ENCODE measurements around the gene LMF1. TPM values are rescaled to one million over a fixed set of nuclear protein-coding genes. Genes with fewer than 3 reads are reported as not detected.

The LMF1 gene
- total and polyA plus RNA-seq, 5 donors from 2014 or later, result 9.9 to 40.0 (median 12.4) TPM

GRCh38 chr16:920717-921116, 50.1 kb downstream of the LMF1 start:
- Histone ChIP-seq H3K4me1 (ENCODE audit: control insufficient read depth, insufficient read depth, low read length, poor library complexity, severe bottlenecking) (no peaks in the 10 kb centered on the region), H3K27me3 (ENCODE audit: control insufficient read depth, insufficient read depth, low read length) (no peaks in the 10 kb centered on the region), H3K9me3 (ENCODE audit: control insufficient read depth in 2 of 2, low read length in 2 of 2) (no peaks in the 10 kb centered on the region), H3K27ac (ENCODE audit: insufficient read depth, low read length, poor library complexity, severe bottlenecking) (no peak overlapping the region), H3K36me3 (ENCODE audit: control insufficient read depth, insufficient read depth, low read length) (peaks cover 14% of the 10 kb centered on the region), H3K4me3 (ENCODE audit: low read depth, low read length) (no peak overlapping the region)
- peaks cover 0 to 5% (median 0%) of the 10 kb centered on the region in 4 donors for H3K4me1 Mint-ChIP-seq
- H3K36me3 Mint-ChIP-seq, result peaks cover 24% of the 10 kb centered on the region
- DNase-seq (no peak), ATAC-seq (ENCODE audit: low read depth in 2 of 2) (no peak)
- no peak overlapping the region for H3K4me3 Mint-ChIP-seq
- peaks cover 0 to 1% (median 0%) of the 10 kb centered on the region in 7 donors for H3K9me3 Mint-ChIP-seq
- no peak overlapping the region for H3K27ac Mint-ChIP-seq
- no peaks in the 10 kb centered on the region for H3K27me3 Mint-ChIP-seq

DNA sequence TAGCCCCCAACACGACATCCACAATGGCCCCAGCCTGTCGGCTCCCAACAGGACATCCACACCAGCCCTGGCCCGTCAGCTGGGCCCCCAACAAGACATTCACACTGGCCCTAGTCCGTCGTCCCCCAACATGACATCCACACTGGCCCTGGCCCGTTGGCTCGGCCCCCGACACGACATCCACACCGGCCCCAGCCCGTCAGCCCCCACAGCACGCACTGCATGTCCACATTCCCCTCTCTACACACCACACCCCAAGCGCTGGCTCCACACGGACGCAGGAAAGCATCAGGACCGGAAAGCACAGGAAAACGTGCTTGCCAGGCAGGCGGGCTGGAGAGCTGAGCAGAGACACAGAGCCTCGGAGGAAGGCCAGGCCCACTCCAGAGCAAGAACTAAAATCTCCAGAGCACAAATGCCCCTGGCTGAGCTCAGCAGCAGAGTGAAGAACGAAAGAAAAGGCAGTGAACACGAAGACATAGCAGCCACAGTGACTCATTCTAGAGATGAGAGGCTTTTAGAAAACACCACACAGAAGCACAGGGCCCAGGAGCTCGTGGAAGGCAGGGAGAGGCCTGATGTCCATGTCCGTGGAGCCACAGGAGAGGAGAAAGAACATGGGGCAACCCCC, 50.6 kb downstream of the LMF1 start:
- H3K27ac Mint-ChIP-seq, result no peak overlapping the region
- no peaks in the 10 kb centered on the region for H3K27me3 ChIP-seq (ENCODE audit: control insufficient read depth, insufficient read depth, low read length)
- H3K4me1 ChIP-seq (ENCODE audit: control insufficient read depth, insufficient read depth, low read length, poor library complexity, severe bottlenecking), result no peaks in the 10 kb centered on the region
- peaks cover 0 to 1% (median 0%) of the 10 kb centered on the region in 7 donors for H3K9me3 Mint-ChIP-seq
- H3K9me3 ChIP-seq (ENCODE audit: control insufficient read depth in 2 of 2, low read length in 2 of 2), result no peaks in the 10 kb centered on the region
- H3K36me3 ChIP-seq (ENCODE audit: control insufficient read depth, insufficient read depth, low read length), result peaks cover 12% of the 10 kb centered on the region
- H3K4me3 ChIP-seq (ENCODE audit: low read depth, low read length), result no peak overlapping the region
- H3K4me1 Mint-ChIP-seq, result peaks cover 0 to 4% (median 0%) of the 10 kb centered on the region in 4 donors
- ATAC-seq (ENCODE audit: low read depth in 2 of 2), result no peak
- no peak overlapping the region for H3K4me3 Mint-ChIP-seq
- DNase-seq, result no peak
- H3K27me3 Mint-ChIP-seq, result no peaks in the 10 kb centered on the region
- H3K36me3 Mint-ChIP-seq, result peaks cover 24% of the 10 kb centered on the region
- no peak overlapping the region for H3K27ac ChIP-seq (ENCODE audit: insufficient read depth, low read length, poor library complexity, severe bottlenecking)

DNA sequence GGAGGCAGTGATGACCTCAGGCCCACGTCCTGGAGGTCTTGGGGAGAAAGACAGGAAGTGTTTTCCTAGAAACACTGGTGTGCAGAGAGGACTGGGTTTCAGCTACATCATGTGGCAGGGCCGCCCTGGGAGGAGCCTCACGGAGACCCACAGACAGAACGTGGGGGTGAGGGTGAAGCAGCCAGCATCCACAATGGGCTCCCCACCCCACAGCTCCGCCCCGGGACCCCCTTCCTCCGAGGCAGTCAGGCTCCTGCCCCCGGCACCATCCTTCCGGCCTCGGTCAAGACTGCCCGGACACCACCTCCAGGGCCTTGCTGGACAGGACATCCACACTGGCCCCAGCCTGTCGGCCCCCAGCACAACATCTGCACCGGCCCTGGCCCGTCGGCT, 51.1 kb downstream of the LMF1 start:
- Histone ChIP-seq H3K4me3 (ENCODE audit: low read depth, low read length) (no peak overlapping the region), H3K36me3 (ENCODE audit: control insufficient read depth, insufficient read depth, low read length) (peaks cover 12% of the 10 kb centered on the region), H3K27ac (ENCODE audit: insufficient read depth, low read length, poor library complexity, severe bottlenecking) (no peak overlapping the region), H3K9me3 (ENCODE audit: control insufficient read depth in 2 of 2, low read length in 2 of 2) (no peaks in the 10 kb centered on the region), H3K4me1 (ENCODE audit: control insufficient read depth, insufficient read depth, low read length, poor library complexity, severe bottlenecking) (no peaks in the 10 kb centered on the region), H3K27me3 (ENCODE audit: control insufficient read depth, insufficient read depth, low read length) (no peaks in the 10 kb centered on the region)
- Mint-ChIP-seq H3K4me1 (peaks cover 0 to 4% (median 0%) of the 10 kb centered on the region in 4 donors), H3K4me3 (no peak overlapping the region), H3K27ac (no peak overlapping the region), H3K27me3 (no peaks in the 10 kb centered on the region), H3K36me3 (peaks cover 21% of the 10 kb centered on the region), H3K9me3 (peaks cover 0 to 2% (median 0%) of the 10 kb centered on the region in 7 donors)
- DNase-seq (no peak), ATAC-seq (ENCODE audit: low read depth in 2 of 2) (no peak)

DNA sequence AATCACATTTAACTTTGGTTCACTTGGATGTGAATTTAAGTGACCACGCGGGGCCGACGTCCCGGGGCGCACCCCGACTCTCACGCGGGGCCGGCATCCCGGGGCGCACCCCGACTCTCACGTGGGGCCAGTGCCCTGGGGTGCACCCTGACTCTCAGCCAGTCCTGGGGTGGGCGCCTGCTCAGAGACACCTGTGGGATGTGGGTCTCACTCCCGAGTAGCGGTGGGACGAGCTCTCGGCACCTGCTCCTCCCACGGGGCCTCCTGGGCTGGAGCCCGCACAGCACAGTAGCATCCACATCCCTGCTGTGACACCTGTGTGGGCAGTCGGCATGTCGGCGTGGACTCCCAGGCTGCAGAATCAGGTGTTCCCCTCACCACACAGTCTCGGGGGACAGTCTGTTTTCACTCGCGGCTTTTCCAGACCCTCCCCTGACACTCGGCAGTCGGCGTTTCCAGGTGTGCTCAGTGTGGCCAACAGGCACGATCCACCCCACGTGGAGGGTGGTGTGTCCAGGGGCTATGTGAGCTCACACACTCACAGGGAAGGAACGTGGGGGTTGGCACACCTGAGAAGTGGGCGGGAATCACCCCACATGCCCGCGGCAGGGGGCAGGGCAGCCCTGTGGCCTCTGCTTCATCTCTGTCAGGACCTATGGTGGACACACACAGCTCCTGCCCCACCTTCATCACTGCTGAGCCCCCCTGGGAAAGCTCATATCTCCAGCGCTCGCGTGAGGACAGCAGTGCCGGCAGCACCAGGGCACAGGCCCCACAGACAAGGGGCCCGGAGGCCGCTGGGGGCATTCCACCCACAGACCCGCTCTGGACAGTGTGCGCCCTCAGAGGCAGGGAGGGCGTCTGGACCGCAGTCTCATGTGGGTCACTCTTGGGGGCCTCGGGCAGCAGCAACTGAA, 51.8 kb downstream of the LMF1 start:
- peaks cover 16% of the 10 kb centered on the region for H3K36me3 Mint-ChIP-seq

DNA sequence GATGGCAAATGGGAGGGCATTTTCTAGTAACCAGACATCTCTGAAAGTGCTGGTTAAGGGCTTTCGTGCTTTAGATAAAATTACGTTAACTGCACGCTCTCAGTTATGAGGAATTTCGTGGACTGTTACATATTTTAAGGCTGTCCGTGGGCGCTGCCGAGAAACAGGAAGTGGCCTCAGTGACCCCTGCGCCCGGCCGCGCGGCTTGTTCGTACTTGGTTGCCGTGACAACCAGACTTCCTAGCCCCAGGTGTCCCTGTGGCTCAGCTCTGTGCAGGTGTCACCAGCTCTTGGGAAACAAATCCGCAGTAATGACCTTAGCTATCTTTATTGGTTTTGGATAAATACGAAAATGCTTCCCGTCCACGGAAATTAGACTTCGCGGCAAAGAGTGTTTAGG, 52.7 kb downstream of the LMF1 start:
- no peak overlapping the region for H3K27ac ChIP-seq (ENCODE audit: insufficient read depth, low read length, poor library complexity, severe bottlenecking)
- H3K4me1 ChIP-seq (ENCODE audit: control insufficient read depth, insufficient read depth, low read length, poor library complexity, severe bottlenecking), result no peaks in the 10 kb centered on the region
- Mint-ChIP-seq H3K4me3 (no peak overlapping the region), H3K27ac (no peak overlapping the region), H3K9me3 (peaks cover 0 to 1% (median 0%) of the 10 kb centered on the region in 7 donors), H3K4me1 (no peaks in the 10 kb centered on the region), H3K27me3 (no peaks in the 10 kb centered on the region), H3K36me3 (peaks cover 14% of the 10 kb centered on the region)
- H3K9me3 ChIP-seq (ENCODE audit: control insufficient read depth in 2 of 2, low read length in 2 of 2), result no peaks in the 10 kb centered on the region
- no peak for ATAC-seq (ENCODE audit: low read depth in 2 of 2)
- H3K36me3 ChIP-seq (ENCODE audit: control insufficient read depth, insufficient read depth, low read length), result peaks cover 7% of the 10 kb centered on the region
- no peak for DNase-seq
- no peak overlapping the region for H3K4me3 ChIP-seq (ENCODE audit: low read depth, low read length)
- H3K27me3 ChIP-seq (ENCODE audit: control insufficient read depth, insufficient read depth, low read length), result no peaks in the 10 kb centered on the region

More for the DNA sequence above, 51.8 kb downstream of the LMF1 start:
- no peak overlapping the region for H3K27ac Mint-ChIP-seq
- no peak overlapping the region for H3K4me3 Mint-ChIP-seq
- H3K27me3 Mint-ChIP-seq, result no peaks in the 10 kb centered on the region
- ATAC-seq (ENCODE audit: low read depth in 2 of 2) (no peak), DNase-seq (no peak)
- H3K27me3 ChIP-seq (ENCODE audit: control insufficient read depth, insufficient read depth, low read length), result no peaks in the 10 kb centered on the region
- peaks cover 0 to 1% (median 0%) of the 10 kb centered on the region in 7 donors for H3K9me3 Mint-ChIP-seq
- no peak overlapping the region for H3K4me3 ChIP-seq (ENCODE audit: low read depth, low read length)
- no peak overlapping the region for H3K27ac ChIP-seq (ENCODE audit: insufficient read depth, low read length, poor library complexity, severe bottlenecking)
- H3K9me3 ChIP-seq (ENCODE audit: control insufficient read depth in 2 of 2, low read length in 2 of 2), result no peaks in the 10 kb centered on the region
- H3K36me3 ChIP-seq (ENCODE audit: control insufficient read depth, insufficient read depth, low read length), result peaks cover 12% of the 10 kb centered on the region
- H3K4me1 ChIP-seq (ENCODE audit: control insufficient read depth, insufficient read depth, low read length, poor library complexity, severe bottlenecking), result no peaks in the 10 kb centered on the region
- peaks cover 0 to under 1% (median 0%) of the 10 kb centered on the region in 4 donors for H3K4me1 Mint-ChIP-seq

DNA sequence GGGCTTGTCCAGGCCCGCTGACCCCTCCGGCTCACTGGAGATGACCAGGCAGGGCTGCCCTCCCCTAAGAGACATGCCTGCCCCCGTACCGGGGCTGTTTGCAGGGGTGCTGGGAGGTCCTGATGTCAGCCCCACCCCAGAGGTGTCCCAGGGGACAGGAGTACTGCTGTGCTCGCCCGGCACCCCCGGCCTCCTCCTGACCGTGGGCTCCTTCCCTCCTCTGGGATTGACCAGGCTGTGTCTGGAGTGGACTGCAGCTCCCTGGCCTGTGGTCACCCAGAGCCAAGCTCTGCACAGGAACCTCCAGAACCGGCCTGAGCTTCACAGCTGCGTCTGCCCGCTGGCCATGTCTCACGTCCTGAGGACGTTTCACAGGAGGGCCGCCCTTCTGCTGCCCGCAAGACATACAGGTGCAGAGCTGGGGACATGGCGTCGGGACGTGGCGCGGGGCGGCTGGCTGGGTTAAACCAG, 53.2 kb downstream of the LMF1 start:
- no peaks in the 10 kb centered on the region for H3K9me3 ChIP-seq (ENCODE audit: control insufficient read depth in 2 of 2, low read length in 2 of 2)
- Mint-ChIP-seq H3K36me3 (peaks cover 14% of the 10 kb centered on the region), H3K4me3 (no peak overlapping the region), H3K27ac (no peak overlapping the region), H3K4me1 (no peaks in the 10 kb centered on the region), H3K9me3 (peaks cover 0 to 1% (median 0%) of the 10 kb centered on the region in 7 donors), H3K27me3 (no peaks in the 10 kb centered on the region)
- H3K36me3 ChIP-seq (ENCODE audit: control insufficient read depth, insufficient read depth, low read length), result peaks cover 5% of the 10 kb centered on the region
- DNase-seq (no peak), ATAC-seq (ENCODE audit: low read depth in 2 of 2) (no peak)
- H3K27ac ChIP-seq (ENCODE audit: insufficient read depth, low read length, poor library complexity, severe bottlenecking), result no peak overlapping the region
- H3K27me3 ChIP-seq (ENCODE audit: control insufficient read depth, insufficient read depth, low read length), result no peaks in the 10 kb centered on the region
- no peak overlapping the region for H3K4me3 ChIP-seq (ENCODE audit: low read depth, low read length)
- no peaks in the 10 kb centered on the region for H3K4me1 ChIP-seq (ENCODE audit: control insufficient read depth, insufficient read depth, low read length, poor library complexity, severe bottlenecking)

DNA sequence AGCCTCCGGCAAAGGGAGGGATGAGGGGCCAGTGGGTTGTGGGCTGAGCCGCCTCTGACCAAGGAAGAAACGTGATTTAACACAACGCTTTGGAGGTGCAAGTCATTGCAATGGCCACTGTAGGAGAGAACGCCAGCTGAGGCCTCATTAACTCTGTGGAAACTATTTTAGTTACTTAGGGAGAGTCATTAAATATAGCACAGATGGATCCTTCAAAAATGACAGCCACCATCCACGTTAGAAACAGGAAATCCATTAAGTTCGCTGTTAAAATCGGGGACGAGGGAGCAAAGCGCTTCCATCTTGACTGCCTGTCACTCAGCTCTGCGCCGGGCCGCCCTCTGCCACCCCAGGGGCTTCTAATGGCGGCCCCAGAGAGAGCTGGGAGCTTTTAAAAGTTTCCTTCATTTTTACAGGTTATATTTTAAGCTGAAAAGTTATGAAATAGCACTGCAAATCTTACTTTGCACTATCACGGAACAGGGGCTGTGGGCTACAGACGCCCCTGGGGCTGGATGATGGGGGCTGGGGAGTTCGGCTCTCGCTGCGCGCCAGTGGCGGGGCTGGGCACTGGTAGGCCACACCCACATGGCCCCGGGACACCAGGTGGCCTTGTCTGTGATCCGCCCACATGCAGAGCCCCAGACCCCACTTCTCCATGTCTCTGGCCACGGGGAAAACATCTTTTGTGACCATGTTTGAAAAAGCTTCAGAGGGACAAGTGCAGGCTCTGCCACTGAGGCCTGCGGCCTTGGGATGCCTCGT, 54.6 kb downstream of the LMF1 start:
- H3K36me3 ChIP-seq (ENCODE audit: control insufficient read depth, insufficient read depth, low read length), result peaks cover 2% of the 10 kb centered on the region
- H3K4me3 ChIP-seq (ENCODE audit: low read depth, low read length), result no peak overlapping the region
- Mint-ChIP-seq H3K9me3 (peaks cover 0 to 1% (median 0%) of the 10 kb centered on the region in 7 donors), H3K4me3 (peak overlapping the region in 1 of 4 donors; percentile 21), H3K36me3 (peaks cover 7% of the 10 kb centered on the region), H3K4me1 (no peaks in the 10 kb centered on the region), H3K27ac (no peak overlapping the region), H3K27me3 (no peaks in the 10 kb centered on the region)
- H3K9me3 ChIP-seq (ENCODE audit: control insufficient read depth in 2 of 2, low read length in 2 of 2), result no peaks in the 10 kb centered on the region
- H3K27me3 ChIP-seq (ENCODE audit: control insufficient read depth, insufficient read depth, low read length), result no peaks in the 10 kb centered on the region
- no peaks in the 10 kb centered on the region for H3K4me1 ChIP-seq (ENCODE audit: control insufficient read depth, insufficient read depth, low read length, poor library complexity, severe bottlenecking)
- ATAC-seq (ENCODE audit: low read depth in 2 of 2) (no peak), DNase-seq (no peak)
- no peak overlapping the region for H3K27ac ChIP-seq (ENCODE audit: insufficient read depth, low read length, poor library complexity, severe bottlenecking)
